Dendritic cell treated with granulocyte-macrophage colony-stimulating factor and Interleukin-4, amounts not matched to agents 40 ng/mL and 50 ng/mL, for 4 days (primary cell): ENCODE data around the gene GPR132.

Source experiments
- H3K27ac Mint-ChIP-seq: one replicate; pipeline ENCODE4 v1.8.0; 2022; ENCODE audit warnings: mild to moderate bottlenecking, mixed read lengths
- H3K27me3 Mint-ChIP-seq: one replicate; pipeline ENCODE4 v1.8.0; 2022; ENCODE audit warnings: mild to moderate bottlenecking, mixed read lengths
- H3K36me3 Mint-ChIP-seq: one replicate; pipeline ENCODE4 v1.8.0; 2022; ENCODE audit warnings: low read depth, mixed read lengths
- H3K4me1 Mint-ChIP-seq: one replicate; pipeline ENCODE4 v1.8.0; 2022; ENCODE audit warnings: low read depth, mixed read lengths
- H3K4me3 Mint-ChIP-seq: one replicate; pipeline ENCODE4 v1.8.0; 2022; ENCODE audit warnings: mild to moderate bottlenecking, moderate library complexity, mixed read lengths
- H3K9me3 Mint-ChIP-seq: one replicate; pipeline ENCODE4 v1.8.0; 2022; ENCODE audit warnings: mixed read lengths
- intact Hi-C: fragments of 100-400 bp; cut with micrococcal nuclease; formaldehyde crosslinking; loops from one replicate; pipeline ENCODE4 v1.15.0; 2022

Gene GPR132

DNA sequence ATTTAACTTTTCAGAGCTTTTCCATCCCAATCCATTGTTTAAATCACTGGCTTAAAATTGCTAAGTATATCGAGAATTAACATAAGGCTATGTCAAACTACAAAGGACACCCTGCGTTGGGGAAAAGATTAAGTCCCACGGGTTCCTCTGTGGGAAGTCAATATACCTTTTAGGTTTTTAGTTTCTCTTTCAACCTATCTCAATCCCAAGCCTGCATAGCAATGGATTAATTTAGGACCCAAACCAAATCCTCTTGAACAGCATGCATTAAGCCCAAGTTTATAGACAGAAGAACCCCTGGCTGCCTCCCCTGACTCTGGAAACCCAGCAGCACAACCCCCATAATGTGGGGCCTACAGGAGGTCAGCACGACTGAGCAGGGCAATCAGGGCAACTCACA, 50.6 kb downstream of the GPR132 start:
- Mint-ChIP-seq H3K27ac (peak overlapping the region; percentile 53), H3K27me3 (no peaks in the 10 kb centered on the region), H3K36me3 (peaks cover 36% of the 10 kb centered on the region), H3K4me3 (no peak overlapping the region), H3K4me1 (peaks cover 66% of the 10 kb centered on the region), H3K9me3 (no peaks in the 10 kb centered on the region)
- intact Hi-C loops, result no loop called here

DNA sequence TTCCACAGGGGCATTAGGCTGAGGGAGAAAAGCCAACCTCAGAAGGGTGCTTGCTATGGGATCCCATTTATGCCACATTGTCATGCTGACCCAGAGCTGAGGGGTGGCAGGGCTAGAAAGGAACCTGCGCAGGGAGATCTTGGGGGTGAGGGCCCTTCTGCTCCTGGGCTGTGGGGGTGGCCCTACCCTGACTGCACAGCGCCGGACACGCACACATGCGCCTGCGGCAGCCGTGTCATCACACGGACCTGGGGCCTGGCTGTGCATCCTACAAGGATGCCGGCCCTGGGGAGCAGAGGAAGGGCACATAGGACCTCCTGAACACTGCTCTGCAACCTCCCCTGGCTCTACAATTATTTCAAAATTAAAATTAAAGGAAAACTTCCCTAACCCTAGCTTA, 51.2 kb downstream of the GPR132 start:
- Mint-ChIP-seq H3K4me3 (no peak overlapping the region), H3K4me1 (peaks cover 60% of the 10 kb centered on the region), H3K36me3 (peaks cover 42% of the 10 kb centered on the region), H3K27me3 (no peaks in the 10 kb centered on the region), H3K9me3 (no peaks in the 10 kb centered on the region), H3K27ac (no peak overlapping the region)
- intact Hi-C loops, result no loop called here

DNA sequence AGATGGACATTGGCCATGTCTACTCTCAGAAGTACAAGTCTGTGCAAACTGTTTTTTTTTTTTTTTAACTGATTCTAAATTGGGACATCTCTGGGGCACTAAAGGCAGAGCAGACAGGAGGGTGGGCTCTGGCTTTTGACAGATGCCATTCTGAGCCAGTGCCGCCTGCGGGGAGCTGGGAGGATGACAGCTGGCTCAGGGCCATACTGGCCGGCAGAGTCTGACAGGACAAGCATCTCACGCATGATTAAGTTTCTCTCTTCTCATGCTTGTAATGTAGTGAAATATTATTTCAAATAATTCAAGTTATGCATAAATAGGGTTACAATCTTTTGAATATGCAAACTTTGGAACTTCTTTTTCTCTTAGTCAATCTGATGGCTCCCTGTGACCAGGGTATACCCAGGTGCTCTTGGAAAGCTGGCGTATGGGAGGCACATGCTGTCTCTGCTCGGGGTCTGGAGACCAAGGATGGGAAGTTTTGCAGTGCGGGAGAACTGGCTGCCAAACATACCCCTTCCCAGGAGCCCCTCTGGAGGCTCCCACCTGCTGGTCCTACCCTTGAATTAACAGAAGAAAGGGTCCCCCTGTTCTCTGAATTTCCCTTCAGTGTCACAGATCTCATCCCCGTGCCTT, 52.0 kb downstream of the GPR132 start:
- H3K27ac Mint-ChIP-seq, result no peak overlapping the region
- intact Hi-C loops, result no loop called here
- peaks cover 53% of the 10 kb centered on the region for H3K4me1 Mint-ChIP-seq
- H3K36me3 Mint-ChIP-seq, result peaks cover 45% of the 10 kb centered on the region
- H3K27me3 Mint-ChIP-seq, result no peaks in the 10 kb centered on the region
- H3K4me3 Mint-ChIP-seq, result no peak overlapping the region
- no peaks in the 10 kb centered on the region for H3K9me3 Mint-ChIP-seq

DNA sequence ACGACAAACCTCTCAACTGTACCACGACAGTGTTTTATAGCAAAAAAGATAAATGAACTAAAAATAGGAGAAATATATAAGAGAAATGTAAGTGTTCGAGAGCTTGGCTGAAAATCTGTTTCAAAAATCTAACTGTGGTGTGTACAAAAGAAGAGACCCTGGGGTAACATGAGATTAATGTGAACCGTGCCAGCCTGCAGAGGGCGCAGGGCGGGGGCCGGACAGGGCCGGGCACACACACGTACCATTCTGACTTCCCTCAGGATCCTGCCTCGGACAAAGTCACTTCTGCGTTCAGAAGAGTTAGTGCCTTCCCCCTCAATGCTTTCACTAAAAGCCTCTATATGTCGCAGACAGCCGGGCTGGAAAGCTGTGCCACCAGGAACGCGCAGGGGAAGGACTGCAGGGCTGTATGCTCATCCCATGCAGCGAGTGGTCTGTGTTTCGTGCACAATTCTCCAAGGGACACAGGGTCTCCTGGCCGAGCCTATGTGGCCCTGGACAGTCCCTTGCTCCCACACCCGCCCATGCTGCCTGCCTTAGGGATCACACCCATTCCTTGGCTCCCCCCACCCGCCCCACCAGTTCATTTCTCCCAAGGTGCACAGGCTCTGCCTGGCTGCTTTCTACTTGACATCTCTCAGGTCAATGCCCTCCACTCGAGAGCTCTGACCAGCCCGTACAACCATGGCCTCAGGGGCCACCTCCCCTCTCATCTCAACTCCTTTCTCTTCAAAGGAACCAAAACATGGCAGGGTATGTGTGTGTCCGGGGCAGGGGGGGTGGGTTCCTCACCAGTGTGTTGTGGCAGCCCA, 52.9 kb downstream of the GPR132 start:
- H3K27ac Mint-ChIP-seq, result no peak overlapping the region
- no peak overlapping the region for H3K4me3 Mint-ChIP-seq
- H3K4me1 Mint-ChIP-seq, result peaks cover 44% of the 10 kb centered on the region
- no peaks in the 10 kb centered on the region for H3K27me3 Mint-ChIP-seq
- no peaks in the 10 kb centered on the region for H3K9me3 Mint-ChIP-seq
- H3K36me3 Mint-ChIP-seq, result peaks cover 54% of the 10 kb centered on the region
- intact Hi-C loops, result loop anchor here (1.0 kb wide), 1 partner anchor 33 kb away; no protein-coding TSS in a partner anchor

DNA sequence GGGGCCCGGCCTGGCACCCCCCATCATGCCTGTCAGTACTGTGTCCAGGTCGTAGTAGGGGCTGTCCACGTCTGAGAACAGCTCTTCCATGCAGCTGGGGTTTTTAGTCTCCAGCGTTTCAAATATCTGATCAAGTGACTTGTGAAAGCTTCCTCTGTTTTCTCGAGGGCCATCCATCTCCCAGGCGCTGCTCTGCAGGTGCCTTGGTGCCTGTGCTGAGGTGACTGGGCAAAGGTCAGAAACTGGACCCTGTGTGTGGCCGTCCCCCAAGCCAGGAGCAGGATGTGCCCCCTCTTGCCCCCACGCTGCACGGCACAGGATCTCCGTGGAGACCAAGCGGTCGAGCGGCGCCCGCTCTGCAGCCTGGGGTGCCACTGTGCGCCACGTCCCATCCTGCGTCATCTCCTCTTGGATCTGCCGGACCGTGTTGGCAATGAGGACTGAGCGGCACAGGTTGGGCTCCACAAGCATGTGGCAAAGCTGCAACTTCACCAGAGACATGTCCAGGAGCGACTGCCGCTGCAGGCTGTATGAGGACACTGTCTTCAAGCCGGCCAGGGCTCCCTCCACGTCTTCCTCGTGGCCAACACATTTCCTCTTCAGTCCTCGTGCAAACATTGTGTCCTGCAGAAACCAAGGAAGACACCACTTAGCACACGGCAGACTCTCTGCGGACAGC, 53.8 kb downstream of the GPR132 start:
- intact Hi-C loops, result no loop called here
- peaks cover 60% of the 10 kb centered on the region for H3K36me3 Mint-ChIP-seq
- peaks cover 36% of the 10 kb centered on the region for H3K4me1 Mint-ChIP-seq
- no peak overlapping the region for H3K27ac Mint-ChIP-seq
- no peaks in the 10 kb centered on the region for H3K27me3 Mint-ChIP-seq
- no peaks in the 10 kb centered on the region for H3K9me3 Mint-ChIP-seq
- H3K4me3 Mint-ChIP-seq, result no peak overlapping the region

DNA sequence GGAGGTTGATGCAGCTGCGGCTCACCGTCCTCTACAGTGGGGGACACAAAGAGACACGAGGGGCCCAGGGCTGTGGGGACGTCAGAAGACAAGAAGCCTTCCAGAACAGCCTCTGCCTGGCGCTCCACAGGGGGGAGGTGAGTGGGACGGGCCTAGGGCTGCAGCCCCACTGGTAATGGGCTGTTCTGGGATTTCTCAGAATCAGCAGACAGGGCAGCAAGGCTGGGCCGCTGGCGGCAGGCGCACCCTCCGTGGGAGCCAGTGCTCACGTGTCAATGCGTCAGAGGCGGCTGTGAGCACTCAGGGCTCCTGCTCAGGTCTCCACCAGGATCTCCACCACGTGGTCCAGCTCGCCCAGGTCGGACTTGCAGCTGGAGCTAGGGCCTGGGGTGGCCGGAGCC, 54.3 kb downstream of the GPR132 start:
- peaks cover 58% of the 10 kb centered on the region for H3K36me3 Mint-ChIP-seq
- no peak overlapping the region for H3K27ac Mint-ChIP-seq
- no peaks in the 10 kb centered on the region for H3K9me3 Mint-ChIP-seq
- H3K4me3 Mint-ChIP-seq, result no peak overlapping the region
- peaks cover 30% of the 10 kb centered on the region for H3K4me1 Mint-ChIP-seq
- no peaks in the 10 kb centered on the region for H3K27me3 Mint-ChIP-seq
- intact Hi-C loops, result no loop called here

DNA sequence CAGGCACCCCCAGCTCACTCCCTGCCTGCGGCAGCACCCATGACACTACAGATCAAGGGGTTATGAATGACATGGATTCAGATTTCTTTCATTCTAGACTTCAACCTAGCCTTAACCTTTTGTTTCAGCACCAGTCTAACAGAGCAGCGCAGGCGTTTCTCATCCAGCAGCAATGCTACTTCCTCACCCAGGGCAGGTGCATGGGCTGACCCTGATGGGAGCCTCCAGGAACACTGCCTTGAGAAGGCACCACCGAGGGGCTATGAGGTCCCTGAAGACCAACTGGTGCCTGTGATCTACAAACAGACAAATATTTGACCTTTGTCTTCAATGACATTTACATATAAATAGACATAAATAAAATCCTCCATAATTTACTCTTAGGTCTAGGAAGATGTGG, 55.1 kb downstream of the GPR132 start:
- Mint-ChIP-seq H3K4me3 (no peak overlapping the region), H3K36me3 (peaks cover 54% of the 10 kb centered on the region), H3K27ac (no peak overlapping the region), H3K4me1 (peaks cover 22% of the 10 kb centered on the region), H3K9me3 (no peaks in the 10 kb centered on the region), H3K27me3 (no peaks in the 10 kb centered on the region)
- intact Hi-C loops, result no loop called here

DNA sequence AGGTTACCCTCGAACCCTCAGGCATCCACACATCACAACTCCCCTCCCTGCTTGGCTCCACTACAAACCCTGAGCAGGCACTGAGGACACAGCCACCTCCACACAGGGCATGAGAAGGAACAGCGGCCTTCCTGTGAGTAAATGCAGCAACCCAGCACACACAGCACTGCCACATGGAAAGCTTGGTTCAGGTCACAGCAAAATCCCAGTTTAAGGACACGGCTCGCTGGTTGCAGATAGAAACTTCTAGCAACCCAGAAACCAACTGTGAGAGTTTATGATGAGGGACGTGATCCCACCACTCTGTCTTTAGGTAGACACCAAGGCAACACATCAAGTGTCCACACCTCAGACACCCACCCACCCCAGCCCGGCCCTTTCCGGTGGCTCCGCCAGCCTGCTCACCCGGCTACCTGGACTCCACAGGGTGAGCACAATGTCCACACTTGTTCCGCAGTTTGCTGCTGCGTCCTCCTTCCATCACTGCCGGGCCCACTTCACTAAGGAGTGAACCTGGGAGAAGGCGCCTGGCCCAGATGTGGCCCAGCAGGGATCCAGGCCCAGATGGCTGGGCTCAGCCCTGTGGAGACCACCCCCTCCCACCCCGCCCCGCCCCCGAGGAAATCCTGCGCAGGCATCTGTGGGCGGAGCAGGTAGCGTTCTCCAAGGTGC, 57.5 kb downstream of the GPR132 start:
- Mint-ChIP-seq H3K27ac (no peak overlapping the region), H3K27me3 (no peaks in the 10 kb centered on the region), H3K4me3 (no peak overlapping the region), H3K36me3 (peaks cover 54% of the 10 kb centered on the region), H3K4me1 (peaks cover 6% of the 10 kb centered on the region), H3K9me3 (no peaks in the 10 kb centered on the region)
- intact Hi-C loops, result no loop called here

DNA sequence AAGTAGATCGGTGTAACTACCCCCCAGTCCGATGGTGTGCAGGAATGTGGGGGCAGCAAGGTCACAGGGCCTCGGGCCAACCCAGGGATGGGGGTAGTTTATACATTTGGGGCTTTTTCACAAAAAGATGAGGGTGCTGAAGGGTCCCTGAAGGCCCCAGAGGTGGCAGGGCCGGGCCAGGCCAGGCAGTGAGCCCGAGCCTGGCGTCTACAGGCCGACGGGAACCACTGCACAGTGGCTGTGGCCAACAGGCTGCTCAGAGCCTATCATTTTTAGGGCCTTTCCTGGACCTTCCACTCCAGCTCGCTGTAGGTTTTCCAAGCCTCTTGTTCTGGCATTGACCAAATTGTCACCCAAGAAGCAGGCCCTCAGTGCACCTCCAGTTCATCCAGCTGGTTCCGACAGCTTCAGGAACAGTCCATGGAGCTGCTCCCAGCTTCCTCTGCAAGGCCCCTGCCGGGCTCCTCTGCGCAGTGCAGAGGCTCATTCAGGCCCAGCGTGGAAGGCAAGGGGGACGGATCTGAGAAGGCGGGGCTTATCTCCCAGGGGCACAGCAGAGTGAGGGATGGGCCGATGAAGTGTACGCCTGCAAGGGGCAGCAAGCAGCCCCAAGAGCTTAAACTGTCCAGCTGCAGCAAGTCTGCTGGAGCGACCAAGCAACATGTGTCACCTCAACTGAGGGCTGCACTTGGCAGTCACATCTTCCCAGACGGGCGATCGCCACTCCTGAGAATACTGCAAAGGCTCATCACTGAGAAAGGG, 58.2 kb downstream of the GPR132 start:
- Mint-ChIP-seq H3K27ac (no peak overlapping the region), H3K9me3 (no peaks in the 10 kb centered on the region), H3K36me3 (peaks cover 54% of the 10 kb centered on the region), H3K4me1 (no peaks in the 10 kb centered on the region), H3K4me3 (no peak overlapping the region), H3K27me3 (no peaks in the 10 kb centered on the region)
- intact Hi-C loops, result no loop called here

DNA sequence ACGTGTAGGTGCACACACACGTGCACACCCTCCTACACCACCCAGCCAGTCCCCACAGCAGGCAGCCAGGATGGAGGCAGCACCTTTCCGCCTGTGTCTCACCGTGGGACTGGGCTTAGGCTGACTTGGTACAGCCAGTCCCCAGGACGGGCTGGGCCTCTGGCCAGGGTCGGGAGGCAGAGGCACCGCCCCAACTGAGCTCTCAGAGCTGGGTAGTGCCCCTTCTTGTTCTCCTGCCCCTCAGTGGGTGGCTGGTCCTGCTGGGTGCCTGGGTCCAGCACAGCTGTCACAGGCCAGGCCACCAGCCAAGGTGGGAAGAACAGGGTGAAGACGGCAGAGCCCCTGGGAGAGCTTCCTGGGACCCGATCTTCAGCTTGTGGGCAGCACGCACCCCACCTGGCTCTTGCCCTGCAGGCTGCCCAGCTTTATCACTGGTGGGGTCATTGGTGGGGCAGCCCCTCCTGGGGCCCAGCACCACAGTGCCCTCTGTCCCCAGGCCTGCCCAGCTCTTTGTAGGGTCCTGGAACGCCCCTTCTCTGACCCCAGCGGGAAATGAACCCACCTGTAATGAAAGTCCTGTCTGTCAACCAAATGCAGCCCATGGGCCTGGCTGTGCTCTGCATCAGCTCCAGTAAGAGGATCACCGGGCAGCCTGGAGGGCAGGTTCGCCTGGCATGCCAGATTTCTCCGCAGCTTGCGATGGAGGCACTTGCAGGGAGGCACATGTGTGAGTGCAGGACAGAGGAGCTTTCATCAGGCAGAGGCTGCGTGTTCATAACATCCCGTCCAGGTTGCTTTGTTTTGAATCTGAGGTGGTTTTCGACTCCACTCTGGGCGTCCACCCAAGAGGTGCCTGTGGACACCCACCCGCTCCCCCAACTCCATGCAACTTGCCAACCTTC, 59.0 kb downstream of the GPR132 start:
- intact Hi-C loops, result no loop called here
- H3K27me3 Mint-ChIP-seq, result no peaks in the 10 kb centered on the region

DNA sequence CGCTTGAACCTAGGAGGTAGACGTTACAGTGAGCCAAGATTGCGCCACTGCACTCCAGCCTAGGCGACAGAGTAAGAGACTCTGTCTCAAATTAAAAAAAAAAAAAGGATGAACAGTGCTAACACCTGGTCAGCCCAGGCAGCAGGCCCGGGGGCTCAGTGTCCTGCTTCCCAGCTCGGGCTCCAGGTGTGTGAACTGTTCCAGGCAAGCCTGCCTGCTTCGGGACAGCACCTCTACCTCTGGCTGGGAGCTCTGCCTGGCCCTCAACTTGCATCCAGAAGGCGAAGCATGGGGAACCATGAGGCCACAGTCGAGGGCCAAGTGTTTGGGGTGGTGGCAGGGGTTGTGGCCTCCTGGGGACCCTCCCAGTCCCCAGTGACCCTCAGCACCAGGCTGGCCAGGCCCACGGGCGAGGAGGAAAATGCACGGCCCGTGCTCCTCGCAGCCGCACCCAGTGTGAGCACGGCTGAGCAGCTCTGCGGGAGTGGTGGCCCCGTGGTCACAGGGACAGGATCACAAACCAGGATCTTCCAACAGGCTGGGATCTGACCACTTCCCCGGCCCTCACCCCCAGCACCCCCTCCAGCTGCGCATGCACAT, 59.8 kb downstream of the GPR132 start:
- H3K27me3 Mint-ChIP-seq, result no peaks in the 10 kb centered on the region

More for the DNA sequence above, 59.0 kb downstream of the GPR132 start:
- peaks cover 46% of the 10 kb centered on the region for H3K36me3 Mint-ChIP-seq
- H3K27ac Mint-ChIP-seq, result no peak overlapping the region
- no peak overlapping the region for H3K4me3 Mint-ChIP-seq
- H3K4me1 Mint-ChIP-seq, result no peaks in the 10 kb centered on the region
- no peaks in the 10 kb centered on the region for H3K9me3 Mint-ChIP-seq

More for the DNA sequence above, 59.8 kb downstream of the GPR132 start:
- Mint-ChIP-seq H3K27ac (no peak overlapping the region), H3K36me3 (peaks cover 38% of the 10 kb centered on the region), H3K4me3 (no peak overlapping the region), H3K4me1 (no peaks in the 10 kb centered on the region), H3K9me3 (no peaks in the 10 kb centered on the region)
- intact Hi-C loops, result no loop called here
